IPS-18a (cell line): ENCODE results near the gene WNK2.

Source experiments
- H3K27ac ChIP-seq: one replicate; pipeline ENCODE4 v1.5.1; 2013; ENCODE audit warnings: low read length
- H3K27me3 ChIP-seq: one replicate; pipeline ENCODE4 v1.6.1; 2013; ENCODE audit warnings: mild to moderate bottlenecking, low read length; ENCODE audit not compliant: control insufficient read depth, insufficient read depth
- H3K36me3 ChIP-seq: one replicate; pipeline ENCODE4 v1.6.1; 2013; ENCODE audit warnings: low read depth, low read length; ENCODE audit not compliant: control insufficient read depth
- H3K4me1 ChIP-seq: one replicate; pipeline ENCODE4 v1.6.1; 2013; ENCODE audit warnings: low read depth, low read length; ENCODE audit not compliant: control insufficient read depth
- H3K4me3 ChIP-seq: one replicate; pipeline ENCODE4 v1.5.1; 2013; ENCODE audit warnings: low read length
- H3K9ac ChIP-seq: one replicate; pipeline ENCODE4 v1.6.1; 2013; ENCODE audit warnings: mild to moderate bottlenecking, low read length, moderate library complexity
- H3K9me3 ChIP-seq: one replicate; pipeline ENCODE4 v1.6.1; 2013; ENCODE audit warnings: low read depth, low read length; ENCODE audit not compliant: control insufficient read depth

Gene WNK2

GRCh38 chr9:93263334-93264229, 79.6 kb downstream of the WNK2 start:
- Histone ChIP-seq H3K9me3 (no peaks in the 10 kb centered on the region), H3K36me3 (peaks cover 5% of the 10 kb centered on the region), H3K4me3 (no peak overlapping the region), H3K9ac (no peak overlapping the region), H3K27ac (no peak overlapping the region), H3K27me3 (no peaks in the 10 kb centered on the region), H3K4me1 (no peaks in the 10 kb centered on the region)

GRCh38 chr9:93264338-93265125, 80.6 kb downstream of the WNK2 start:
- Histone ChIP-seq H3K4me1 (no peaks in the 10 kb centered on the region), H3K36me3 (peaks cover 12% of the 10 kb centered on the region), H3K9me3 (no peaks in the 10 kb centered on the region), H3K9ac (no peak overlapping the region), H3K4me3 (no peak overlapping the region), H3K27ac (no peak overlapping the region), H3K27me3 (no peaks in the 10 kb centered on the region)

GRCh38 chr9:93265301-93265971, 81.5 kb downstream of the WNK2 start:
- H3K4me1 ChIP-seq: no peaks in the 10 kb centered on the region
- H3K27ac ChIP-seq: no peak overlapping the region
- H3K9ac ChIP-seq: no peak overlapping the region
- H3K27me3 ChIP-seq: no peaks in the 10 kb centered on the region
- H3K9me3 ChIP-seq: no peaks in the 10 kb centered on the region
- H3K36me3 ChIP-seq: peaks cover 17% of the 10 kb centered on the region
- H3K4me3 ChIP-seq: no peak overlapping the region

GRCh38 chr9:93265972-93266371, 82.0 kb downstream of the WNK2 start:
- Histone ChIP-seq H3K27me3 (no peaks in the 10 kb centered on the region), H3K9me3 (no peaks in the 10 kb centered on the region), H3K4me1 (no peaks in the 10 kb centered on the region), H3K36me3 (peaks cover 21% of the 10 kb centered on the region), H3K27ac (no peak overlapping the region), H3K4me3 (no peak overlapping the region), H3K9ac (no peak overlapping the region)

- Histone ChIP-seq H3K27me3 (no peaks in the 10 kb centered on the region), H3K27ac (no peak overlapping the region), H3K4me3 (no peak overlapping the region), H3K36me3 (peaks cover 23% of the 10 kb centered on the region), H3K9ac (no peak overlapping the region), H3K4me1 (no peaks in the 10 kb centered on the region), H3K9me3 (no peaks in the 10 kb centered on the region)
Observed at GRCh38 chr9:93266521-93267001, 82.6 kb downstream of the WNK2 start.

- no peaks in the 10 kb centered on the region for H3K4me1 ChIP-seq
- H3K9ac ChIP-seq: no peak overlapping the region
- H3K27ac ChIP-seq: no peak overlapping the region
- no peaks in the 10 kb centered on the region for H3K9me3 ChIP-seq
- peaks cover 25% of the 10 kb centered on the region for H3K36me3 ChIP-seq
- H3K27me3 ChIP-seq: no peaks in the 10 kb centered on the region
- H3K4me3 ChIP-seq: no peak overlapping the region
Observed at GRCh38 chr9:93267091-93267541, 83.2 kb downstream of the WNK2 start.

GRCh38 chr9:93267681-93268505, 84.0 kb downstream of the WNK2 start:
- no peaks in the 10 kb centered on the region for H3K27me3 ChIP-seq
- H3K36me3 ChIP-seq: peaks cover 25% of the 10 kb centered on the region
- H3K27ac ChIP-seq: no peak overlapping the region
- H3K4me3 ChIP-seq: no peak overlapping the region
- no peaks in the 10 kb centered on the region for H3K4me1 ChIP-seq
- no peak overlapping the region for H3K9ac ChIP-seq
- no peaks in the 10 kb centered on the region for H3K9me3 ChIP-seq

GRCh38 chr9:93268551-93269314, 84.8 kb downstream of the WNK2 start:
- Histone ChIP-seq H3K9me3 (no peaks in the 10 kb centered on the region), H3K27me3 (no peaks in the 10 kb centered on the region), H3K27ac (no peak overlapping the region), H3K36me3 (peaks cover 25% of the 10 kb centered on the region), H3K4me1 (no peaks in the 10 kb centered on the region), H3K4me3 (no peak overlapping the region), H3K9ac (no peak overlapping the region)

- no peaks in the 10 kb centered on the region for H3K27me3 ChIP-seq
- H3K4me1 ChIP-seq: no peaks in the 10 kb centered on the region
- H3K36me3 ChIP-seq: peaks cover 21% of the 10 kb centered on the region
- H3K9ac ChIP-seq: no peak overlapping the region
- H3K27ac ChIP-seq: no peak overlapping the region
- no peaks in the 10 kb centered on the region for H3K9me3 ChIP-seq
- H3K4me3 ChIP-seq: no peak overlapping the region
Observed at GRCh38 chr9:93270976-93271375, 87.0 kb downstream of the WNK2 start.

GRCh38 chr9:93276973-93277372, 93.0 kb downstream of the WNK2 start:
- no peak overlapping the region for H3K27ac ChIP-seq
- H3K27me3 ChIP-seq: no peaks in the 10 kb centered on the region
- H3K4me1 ChIP-seq: no peaks in the 10 kb centered on the region
- peaks cover 2% of the 10 kb centered on the region for H3K36me3 ChIP-seq
- no peak overlapping the region for H3K9ac ChIP-seq
- H3K4me3 ChIP-seq: no peak overlapping the region
- H3K9me3 ChIP-seq: no peaks in the 10 kb centered on the region
